GM12865 (cell line): ENCODE results near the gene KLHDC10.
"Not testable (repeated sequence)": the region's sequence is repeated elsewhere in the genome, so short reads cannot be mapped to it uniquely, and the experiment has no call there.

ENCODE experiments used
- DNase-seq: peaks from one replicate; pipeline ENCODE4 v3.0.0; 2010; ENCODE audit warnings: low read depth
- H3K4me3 ChIP-seq: 2 replicates; pipeline ENCODE4 v1.5.1; 2011; ENCODE audit warnings: mild to moderate bottlenecking, low read depth, low read length, control low read depth
- CTCF ChIP-seq: IDR thresholded peaks from 2 replicates; pipeline ENCODE4 v1.5.1; 2011; ENCODE audit warnings: low read length, control low read depth, low read depth, inconsistent platforms; ENCODE audit not compliant: insufficient read depth; ENCODE audit errors: missing control alignments

The KLHDC10 gene

DNA sequence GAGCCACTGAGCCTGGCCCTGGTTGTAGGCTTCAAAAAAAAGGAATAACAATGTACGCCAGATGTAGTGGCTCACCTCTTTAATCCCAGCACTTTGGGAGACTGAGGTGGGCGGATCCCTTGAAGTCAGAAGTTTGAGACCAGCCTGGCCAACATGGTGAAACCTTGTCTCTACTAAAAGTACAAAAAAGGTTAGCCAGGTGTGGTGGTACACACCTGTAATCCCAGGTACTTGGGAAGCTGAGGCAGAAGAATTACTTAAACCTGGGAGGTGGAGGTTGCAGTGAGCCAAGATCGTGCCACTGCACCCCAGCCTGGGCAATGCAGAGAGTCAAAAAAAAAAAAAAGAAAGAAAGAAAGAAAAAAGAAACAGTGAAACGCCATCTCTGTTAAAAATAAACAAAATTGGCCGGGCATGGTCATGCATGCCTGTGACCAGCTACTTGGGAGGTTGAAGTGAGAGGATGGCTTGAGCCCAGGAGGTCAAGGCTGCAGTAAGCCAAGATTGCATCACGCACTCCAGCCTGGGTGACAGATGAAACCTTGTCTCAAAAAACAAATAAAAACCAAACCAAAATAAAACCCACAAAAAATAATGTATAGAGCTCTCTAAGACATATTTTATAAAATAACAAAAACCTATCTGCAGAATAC is 4.7 kb upstream of the KLHDC10 start:
- H3K4me3 ChIP-seq = no peak overlapping the region
- DNase-seq = no peak
- no peak for TF ChIP-seq CTCF

DNA sequence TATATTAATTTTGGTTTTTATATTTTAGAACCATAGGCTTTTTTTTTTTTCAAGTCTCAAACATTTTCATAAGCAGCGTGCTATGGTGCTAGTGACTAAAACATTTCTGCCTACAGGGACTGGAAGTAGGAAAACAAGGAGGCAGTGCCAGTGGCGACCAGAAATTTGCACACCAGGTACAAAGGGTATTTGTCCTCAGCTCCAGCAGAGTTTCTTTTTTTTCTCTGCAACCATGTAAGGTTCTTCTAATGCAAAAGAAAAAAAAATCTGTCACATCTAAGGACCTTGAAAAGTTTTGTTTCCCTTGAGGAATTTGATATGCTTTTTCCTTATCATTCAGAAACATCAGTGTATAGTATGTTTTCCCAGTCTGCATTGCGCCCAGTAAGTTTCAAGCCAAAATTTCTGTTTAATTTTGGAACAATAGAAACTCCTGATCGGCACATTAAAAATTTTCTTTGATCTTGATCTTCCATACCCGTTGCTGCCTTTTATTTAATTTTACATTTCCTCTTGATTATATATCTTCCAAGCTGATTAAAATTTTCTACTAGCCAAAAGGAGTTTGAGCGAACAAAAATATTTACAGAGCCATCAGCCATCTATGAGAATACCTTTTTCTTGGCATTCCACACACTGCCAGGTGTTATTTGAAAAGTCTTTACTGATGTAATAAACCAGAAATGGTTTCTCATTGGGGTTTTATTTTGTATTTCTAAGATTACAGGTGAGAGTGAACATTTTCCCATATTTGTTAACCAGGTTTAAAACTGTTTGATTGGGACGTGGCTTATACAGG is 956 bp upstream of the KLHDC10 start:
- DNase-seq = no peak
- H3K4me3 ChIP-seq = peak overlapping the region; percentile 58
- TF ChIP-seq CTCF = no peak

- no peak for DNase-seq
- no peak for TF ChIP-seq CTCF
- H3K4me3 ChIP-seq = peak overlapping the region; percentile 58
Observed at GRCh38 chr7:130070861-130071622, 708 bp downstream of the KLHDC10 start.

DNA sequence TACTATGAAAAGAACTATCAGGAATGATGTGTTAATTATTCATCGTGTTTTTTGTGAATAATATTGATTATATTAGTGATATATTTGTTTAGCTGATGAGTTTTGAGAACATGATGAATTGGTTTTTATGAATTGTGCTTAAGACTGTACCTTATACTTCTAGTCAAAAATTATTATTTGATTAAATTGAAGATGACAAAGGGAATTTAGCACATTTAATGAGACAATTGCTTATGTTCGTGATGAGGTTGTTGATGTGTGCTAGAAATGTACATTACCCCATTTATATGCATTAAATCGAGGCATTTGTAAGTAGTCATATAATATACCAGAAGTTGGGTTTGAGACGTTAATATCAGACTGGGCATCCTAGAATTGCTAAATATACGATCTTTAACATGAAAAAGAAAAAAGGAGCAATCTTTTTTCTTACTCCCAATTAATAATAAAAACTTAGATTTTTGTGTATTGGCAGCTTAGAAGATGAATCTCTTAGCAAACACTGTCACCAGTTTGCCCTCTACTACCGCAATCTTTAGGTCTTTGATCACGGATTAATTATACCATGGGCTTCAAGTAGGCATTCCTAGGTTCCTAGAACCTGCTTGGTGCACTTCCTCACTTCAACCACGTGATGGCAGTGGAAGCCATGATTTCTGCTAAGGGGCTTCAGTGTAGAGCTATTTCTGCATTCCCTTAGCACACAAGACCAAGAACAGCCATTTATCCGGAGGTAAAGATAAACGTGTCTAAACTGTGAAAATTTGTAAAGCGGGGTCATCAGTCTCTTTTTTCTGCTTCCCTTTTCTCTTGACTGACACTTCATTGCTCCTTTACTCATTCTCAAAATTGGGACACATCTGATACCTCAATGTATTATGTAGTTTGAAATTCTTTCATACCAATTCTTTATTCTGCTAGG is 1.6 kb downstream of the KLHDC10 start:
- peak; percentile 89 for DNase-seq
- peak overlapping the region; percentile 58 for H3K4me3 ChIP-seq
- TF ChIP-seq CTCF = peak; percentile 91

GRCh38 chr7:130079846-130080394 is 9.6 kb downstream of the KLHDC10 start:
- no peak for TF ChIP-seq CTCF
- H3K4me3 ChIP-seq = no peak overlapping the region
- no peak for DNase-seq

DNA sequence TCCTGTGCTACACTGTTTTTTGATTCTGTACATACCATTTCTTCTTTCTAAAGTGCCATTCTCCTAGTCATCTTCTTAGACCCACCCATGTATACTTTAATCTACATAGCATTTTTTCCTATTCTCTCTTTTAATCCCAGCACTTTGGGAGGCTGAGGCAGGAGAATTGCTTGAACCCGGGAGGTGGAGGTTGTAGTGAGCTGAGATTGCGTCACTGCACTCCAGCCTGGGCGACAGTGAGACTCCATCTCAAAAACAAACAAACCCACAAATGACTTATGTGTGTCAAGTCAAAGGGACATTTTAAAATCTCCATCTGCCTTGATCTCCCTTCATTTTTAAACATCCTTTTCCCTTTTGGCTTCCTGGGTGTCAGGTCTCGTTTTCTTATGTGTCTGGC is 13.2 kb downstream of the KLHDC10 start:
- not testable (repeated sequence) for H3K4me3 ChIP-seq, DNase-seq
